GM18858 (cell line): ENCODE measurements around the gene GAS7.

Experiments
- ATAC-seq: cut with Tn5 transposase; IDR thresholded peaks from one replicate; pipeline ENCODE4 v1.9.1; 2021; ENCODE audit not compliant: unreplicated experiment

The GAS7 gene

GRCh38 chr17:10053782-10054540 lies 144.4 kb downstream of the GAS7 start:
- no peak for ATAC-seq

- peak; percentile 50 for ATAC-seq
Measured at GRCh38 chr17:10052106-10052813, 146.1 kb downstream of the GAS7 start.

GRCh38 chr17:10051112-10051511 lies 147.3 kb downstream of the GAS7 start:
- ATAC-seq, result no peak

- ATAC-seq, result no peak
Measured at GRCh38 chr17:10050597-10051101, 147.8 kb downstream of the GAS7 start.

- no peak for ATAC-seq
Measured at GRCh38 chr17:10048629-10049350, 149.6 kb downstream of the GAS7 start.

GRCh38 chr17:10046786-10047785 lies 151.3 kb downstream of the GAS7 start:
- peak; percentile 36 for ATAC-seq

GRCh38 chr17:10045871-10046658 lies 152.3 kb downstream of the GAS7 start:
- ATAC-seq, result no peak

- ATAC-seq, result no peak
Measured at GRCh38 chr17:10042589-10043244, 155.7 kb downstream of the GAS7 start.

- ATAC-seq, result peak; percentile 34
Measured at GRCh38 chr17:10041916-10042588, 156.4 kb downstream of the GAS7 start.

GRCh38 chr17:10041287-10041612 lies 157.2 kb downstream of the GAS7 start:
- no peak for ATAC-seq

- no peak for ATAC-seq
Measured at GRCh38 chr17:10036511-10037061, 161.8 kb downstream of the GAS7 start.

GRCh38 chr17:10035885-10036284 lies 162.5 kb downstream of the GAS7 start:
- ATAC-seq, result no peak

- no peak for ATAC-seq
Measured at GRCh38 chr17:10034719-10035475, 163.5 kb downstream of the GAS7 start.

- ATAC-seq, result no peak
Measured at GRCh38 chr17:10033959-10034358, 164.4 kb downstream of the GAS7 start.

- no peak for ATAC-seq
Measured at GRCh38 chr17:10033449-10033848, 165.0 kb downstream of the GAS7 start.

GRCh38 chr17:10032118-10032852 lies 166.1 kb downstream of the GAS7 start:
- no peak for ATAC-seq

- ATAC-seq, result no peak
Measured at GRCh38 chr17:10031606-10032005, 166.8 kb downstream of the GAS7 start.
